HAP-1 (cell line): Measurements from ENCODE around the gene SGPL1.
"Not testable (repeated sequence)": the region's sequence is repeated elsewhere in the genome, so short reads cannot be mapped to it uniquely, and the experiment has no call there.

Experiments
- DNase-seq, 2 experiments: peaks; one replicate each; pipeline ENCODE4 v3.0.0-alpha.2; 2016 to 2020; ENCODE audit warnings: low spot score in 2 of 2
- H3K27me3 ChIP-seq: fragments of 250-450 bp; sonication (Bioruptor Pico); 2 replicates; pipeline ENCODE4 v1.5.1; 2020; ENCODE audit warnings: low read depth, mild to moderate bottlenecking, moderate library complexity
- H3K36me3 ChIP-seq: fragments of 250-450 bp; sonication (Bioruptor Pico); replicated peaks from 2 replicates; pipeline ENCODE4 v1.5.1; 2020; ENCODE audit warnings: mild to moderate bottlenecking
- H3K4me1 ChIP-seq: fragments of 250-450 bp; sonication (Bioruptor Pico); 2 replicates; pipeline ENCODE4 v1.5.1; 2020; ENCODE audit warnings: mild to moderate bottlenecking
- H3K4me3 ChIP-seq: fragments of 250-450 bp; sonication (Bioruptor Pico); 2 replicates; pipeline ENCODE4 v1.5.1; 2020; ENCODE audit warnings: mild to moderate bottlenecking, moderate library complexity
- H3K9me3 ChIP-seq: fragments of 250-450 bp; sonication (Bioruptor Pico); 2 replicates; pipeline ENCODE4 v1.5.1; 2020; ENCODE audit warnings: mild to moderate bottlenecking, moderate library complexity
- in situ Hi-C: fragments of 300-500 bp; cut with MboI; formaldehyde crosslinking; loops from 3 replicates; pipeline ENCODE4 v1.14.3; 2020; ENCODE audit warnings: low sequenced_read_pairs, inconsistent platforms, mixed read lengths

SGPL1 gene

DNA sequence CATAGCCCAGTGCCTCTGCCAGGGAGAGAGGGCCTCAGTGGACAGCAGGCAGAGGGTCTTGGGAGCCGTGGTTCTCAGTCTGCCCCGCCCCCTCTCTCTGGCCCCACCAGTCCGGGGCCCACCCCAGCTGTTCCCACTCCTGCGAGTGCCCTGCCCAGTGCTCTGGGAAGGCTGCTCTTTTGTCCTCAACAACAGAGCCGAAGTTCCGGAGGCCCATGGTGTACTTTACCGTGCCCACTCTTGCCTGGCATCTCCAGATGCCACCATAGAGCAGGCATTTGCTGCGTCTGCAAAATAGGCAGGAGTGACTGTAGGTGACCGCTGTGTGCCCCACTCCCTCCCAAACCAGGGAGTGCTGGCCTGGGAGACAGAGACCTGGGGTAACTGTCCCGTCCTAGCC lies 101.9 kb downstream of the SGPL1 start:
- H3K4me3 ChIP-seq: no peak overlapping the region
- no peak for DNase-seq
- H3K4me1 ChIP-seq: no peaks in the 10 kb centered on the region
- no peaks in the 10 kb centered on the region for H3K36me3 ChIP-seq
- H3K9me3 ChIP-seq: no peaks in the 10 kb centered on the region
- in situ Hi-C loops: no loop called here
- H3K27me3 ChIP-seq: peaks cover 19% of the 10 kb centered on the region

DNA sequence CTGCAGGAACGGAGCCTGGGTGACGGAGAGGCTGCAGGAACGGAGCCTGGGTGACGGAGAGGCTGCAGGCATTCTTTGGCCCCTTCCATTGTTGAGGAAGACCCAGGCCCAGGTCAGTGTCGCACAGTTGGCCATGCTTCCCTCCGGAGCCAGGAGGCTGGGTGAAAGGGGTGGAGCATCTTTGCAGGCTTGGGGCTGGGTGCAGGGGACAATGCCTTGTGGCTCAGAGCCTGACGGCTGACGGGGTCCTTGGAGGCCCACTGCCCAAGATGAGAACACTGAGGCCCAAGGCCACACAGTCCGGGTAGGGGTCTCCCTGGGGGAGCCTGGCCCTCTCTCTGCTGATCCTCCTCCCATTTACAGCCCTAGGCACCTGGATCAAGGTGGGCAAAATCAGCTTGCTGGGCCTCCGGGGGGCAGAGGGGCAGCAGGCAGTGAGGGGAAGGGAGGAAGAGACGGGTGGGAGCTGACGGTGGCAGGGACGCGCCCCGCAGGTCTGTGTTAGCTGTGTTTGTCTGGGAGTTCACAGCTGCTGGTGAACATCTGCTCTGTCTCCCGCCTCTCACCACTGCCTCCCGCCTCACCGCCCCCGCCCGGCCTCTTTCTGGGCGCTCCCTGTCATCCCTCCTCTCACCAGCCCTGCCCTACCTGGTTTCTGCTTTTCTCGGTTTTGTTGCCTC lies 103.2 kb downstream of the SGPL1 start:
- in situ Hi-C loops: no loop called here
- no peak for DNase-seq
- H3K27me3 ChIP-seq: peaks cover 19% of the 10 kb centered on the region

DNA sequence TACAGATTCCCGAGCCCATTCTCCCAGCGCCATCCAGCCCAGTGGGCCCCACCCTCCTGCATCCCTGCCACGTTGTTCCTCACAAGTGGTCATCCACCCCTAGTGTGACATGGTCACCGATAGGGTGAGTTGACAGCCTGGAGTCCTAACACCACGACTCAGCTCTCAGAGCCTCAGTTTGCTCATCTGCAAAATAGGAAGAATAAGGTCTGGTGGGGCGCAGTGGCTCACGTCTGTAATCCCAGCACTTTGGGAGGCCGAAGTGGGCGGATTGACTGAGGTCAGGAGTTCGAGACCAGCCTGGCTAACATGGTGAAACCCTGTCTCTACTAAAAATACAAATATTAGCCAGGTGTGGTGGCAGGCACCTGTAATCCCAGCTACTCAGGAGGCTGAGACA lies 104.2 kb downstream of the SGPL1 start:
- H3K9me3 ChIP-seq, H3K4me3 ChIP-seq, DNase-seq, H3K4me1 ChIP-seq, H3K36me3 ChIP-seq: not testable (repeated sequence)
- in situ Hi-C loops: loop anchor here (5.0 kb wide), 1 partner anchor 287 kb away; no protein-coding TSS in a partner anchor
- H3K27me3 ChIP-seq: peaks cover 19% of the 10 kb centered on the region

More for the DNA sequence above, 103.2 kb downstream of the SGPL1 start:
- H3K9me3 ChIP-seq: no peaks in the 10 kb centered on the region
- H3K4me3 ChIP-seq: no peak overlapping the region
- H3K36me3 ChIP-seq: no peaks in the 10 kb centered on the region
- H3K4me1 ChIP-seq: no peaks in the 10 kb centered on the region

DNA sequence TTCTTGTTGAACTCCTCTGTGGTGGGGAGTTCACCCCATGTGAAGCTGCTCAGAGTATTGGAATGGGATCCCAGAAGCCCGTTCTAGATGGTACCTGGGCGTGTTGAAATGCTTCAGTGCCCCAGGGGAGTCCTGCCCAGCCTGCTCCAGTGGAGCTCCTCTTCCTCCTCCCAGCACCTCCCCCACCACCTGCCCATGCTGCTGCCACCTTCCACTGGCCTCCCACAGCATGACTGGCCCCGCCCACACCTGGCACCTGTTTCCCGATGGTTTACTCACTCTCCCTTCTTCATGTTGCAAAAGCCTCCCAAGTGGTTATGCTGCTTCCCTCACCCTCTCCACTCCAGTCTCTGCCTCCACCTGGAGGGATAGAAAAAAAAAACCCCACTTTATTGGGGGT lies 104.8 kb downstream of the SGPL1 start:
- H3K4me3 ChIP-seq: no peak overlapping the region
- DNase-seq: no peak
- H3K27me3 ChIP-seq: peaks cover 19% of the 10 kb centered on the region
- no peaks in the 10 kb centered on the region for H3K36me3 ChIP-seq
- no peaks in the 10 kb centered on the region for H3K9me3 ChIP-seq
- in situ Hi-C loops: loop anchor here (5.0 kb wide), 1 partner anchor 287 kb away; no protein-coding TSS in a partner anchor
- H3K4me1 ChIP-seq: no peaks in the 10 kb centered on the region

DNA sequence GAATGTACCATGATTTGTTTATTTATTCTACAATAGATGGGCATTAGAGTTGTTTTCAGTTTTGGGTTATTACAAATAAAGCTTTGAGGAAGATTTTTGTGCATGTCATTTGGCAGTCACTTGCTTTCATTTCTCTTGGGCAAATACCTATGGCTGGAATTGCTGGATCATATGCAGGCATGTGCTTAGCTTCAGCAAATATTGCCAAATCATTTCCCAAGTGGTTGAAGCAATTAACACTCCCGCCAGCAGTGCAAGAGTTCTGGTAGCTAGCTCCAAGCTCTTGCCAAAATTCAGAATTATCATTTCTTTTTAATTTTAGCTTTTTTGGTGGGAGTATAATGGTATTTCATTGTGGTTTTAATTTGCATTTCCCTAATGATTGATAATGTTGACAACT lies 105.5 kb downstream of the SGPL1 start:
- Histone ChIP-seq H3K36me3 (no peaks in the 10 kb centered on the region), H3K4me1 (no peaks in the 10 kb centered on the region), H3K4me3 (no peak overlapping the region), H3K9me3 (no peaks in the 10 kb centered on the region), H3K27me3 (peaks cover 17% of the 10 kb centered on the region)
- in situ Hi-C loops: loop anchor here (5.0 kb wide), 1 partner anchor 286 kb away; no protein-coding TSS in a partner anchor
- DNase-seq: no peak

DNA sequence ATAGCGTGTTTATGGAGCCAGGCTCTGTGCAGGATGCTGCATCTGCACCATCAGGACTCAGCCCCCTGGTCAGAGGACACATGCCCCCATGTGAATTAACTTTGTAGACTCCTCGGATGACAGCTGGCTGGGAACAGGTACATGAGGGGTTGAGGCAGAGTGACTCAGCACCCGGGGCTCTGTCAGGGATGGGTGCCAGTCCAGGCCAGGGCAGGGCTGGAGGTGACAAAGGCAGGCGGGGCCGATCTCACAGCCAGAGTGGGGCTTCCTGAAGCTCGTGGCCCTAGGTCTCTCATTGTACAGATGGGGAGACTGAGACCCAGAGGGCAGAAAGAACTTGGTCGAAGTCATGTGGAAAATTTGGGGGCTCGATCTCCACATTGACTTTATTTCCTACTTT lies 107.9 kb downstream of the SGPL1 start:
- no peak for DNase-seq
- Histone ChIP-seq H3K36me3 (no peaks in the 10 kb centered on the region), H3K4me1 (no peaks in the 10 kb centered on the region), H3K4me3 (no peak overlapping the region), H3K27me3 (peaks cover 9% of the 10 kb centered on the region; the same call in 1 of the 2 replicates), H3K9me3 (no peaks in the 10 kb centered on the region)
- in situ Hi-C loops: loop anchor here (5.0 kb wide), 1 partner anchor 284 kb away; no protein-coding TSS in a partner anchor

DNA sequence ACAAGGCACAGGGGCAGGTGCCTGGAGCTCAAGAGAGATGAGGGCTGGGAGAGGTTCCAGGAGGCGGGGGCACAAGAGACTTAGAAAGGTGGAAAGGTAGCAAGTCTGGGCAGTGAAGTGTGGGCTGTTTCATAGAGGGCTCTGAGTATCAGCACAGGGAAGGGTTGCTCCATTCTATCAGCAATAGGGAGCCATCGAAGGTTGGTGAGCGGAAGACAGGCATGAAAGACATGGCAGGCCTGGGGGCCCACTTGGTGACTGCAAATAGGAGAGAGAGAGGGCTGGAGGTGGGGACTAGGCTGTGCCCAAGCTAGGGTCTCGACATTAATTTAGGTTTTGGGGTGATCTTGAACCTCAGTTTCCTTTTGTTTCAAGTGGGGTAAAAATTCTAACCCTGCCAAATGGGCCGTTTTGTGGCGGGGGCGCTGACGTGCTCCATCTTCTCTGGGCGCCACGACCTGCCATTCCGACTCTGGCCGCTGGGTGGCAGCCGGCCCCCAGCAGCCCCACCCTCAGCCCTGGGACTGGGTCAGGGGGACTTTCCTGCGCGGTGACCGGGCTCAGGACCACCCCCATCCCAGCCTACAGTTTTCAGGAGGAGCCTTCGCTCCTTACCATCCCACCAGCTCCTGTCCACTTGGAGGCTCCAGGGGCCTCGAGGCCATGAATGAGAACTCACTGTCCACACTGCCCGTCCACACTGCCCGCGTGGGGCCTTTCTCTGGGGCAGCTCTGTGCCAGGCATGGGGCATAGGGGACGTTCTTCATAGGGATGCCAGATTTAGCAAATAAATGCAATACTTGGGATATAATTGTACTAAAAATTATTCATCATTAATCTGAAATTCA lies 109.9 kb downstream of the SGPL1 start:
- H3K9me3 ChIP-seq: no peaks in the 10 kb centered on the region
- DNase-seq: peak; percentile 6 to 78
- no peaks in the 10 kb centered on the region for H3K4me1 ChIP-seq
- H3K27me3 ChIP-seq: peaks cover 9% of the 10 kb centered on the region; the same call in 1 of the 2 replicates
- H3K4me3 ChIP-seq: no peak overlapping the region
- in situ Hi-C loops: no loop called here
- no peaks in the 10 kb centered on the region for H3K36me3 ChIP-seq

DNA sequence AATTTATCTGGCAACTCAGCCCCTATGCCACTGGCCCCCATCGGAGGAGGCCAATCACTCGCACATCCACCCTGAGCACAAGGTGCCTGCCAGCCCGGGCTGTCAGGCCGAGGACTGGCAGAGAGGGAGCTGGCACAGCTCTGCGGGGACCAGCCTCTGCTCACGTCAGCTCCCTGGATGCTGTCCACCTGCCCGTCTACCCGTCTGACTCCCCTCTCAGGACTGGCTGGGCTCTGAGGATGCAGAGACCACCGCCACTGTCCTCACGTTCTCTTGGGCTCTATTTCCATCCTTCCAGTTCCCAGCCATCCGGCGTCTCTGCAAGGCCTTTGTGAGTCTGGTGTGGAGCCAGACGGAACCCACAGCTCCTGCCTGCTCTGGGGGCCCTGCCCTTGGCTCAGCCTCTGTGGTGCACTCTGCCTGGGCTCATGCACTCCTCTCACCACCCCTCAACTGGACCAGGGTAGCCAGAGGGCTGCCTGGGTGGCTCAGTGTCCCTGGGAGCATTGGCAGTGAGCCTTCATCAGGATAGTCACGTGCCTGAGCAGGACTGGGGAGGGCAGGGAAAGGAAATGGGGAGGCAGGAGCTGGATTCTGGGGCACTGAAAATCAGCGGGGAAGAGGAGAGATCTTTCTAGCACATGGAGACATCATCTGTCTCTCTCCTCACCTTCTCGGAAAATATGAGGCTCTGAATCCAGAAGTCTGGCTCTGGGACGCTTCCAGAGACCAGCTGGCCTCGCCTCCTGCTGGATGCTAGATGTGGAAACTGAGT lies 110.7 kb downstream of the SGPL1 start:
- in situ Hi-C loops: no loop called here
- H3K4me3 ChIP-seq: no peak overlapping the region
- H3K4me1 ChIP-seq: no peaks in the 10 kb centered on the region
- peaks cover 3% of the 10 kb centered on the region; the same call in 1 of the 2 replicates for H3K27me3 ChIP-seq
- H3K9me3 ChIP-seq: no peaks in the 10 kb centered on the region
- DNase-seq: no peak
- H3K36me3 ChIP-seq: no peaks in the 10 kb centered on the region

DNA sequence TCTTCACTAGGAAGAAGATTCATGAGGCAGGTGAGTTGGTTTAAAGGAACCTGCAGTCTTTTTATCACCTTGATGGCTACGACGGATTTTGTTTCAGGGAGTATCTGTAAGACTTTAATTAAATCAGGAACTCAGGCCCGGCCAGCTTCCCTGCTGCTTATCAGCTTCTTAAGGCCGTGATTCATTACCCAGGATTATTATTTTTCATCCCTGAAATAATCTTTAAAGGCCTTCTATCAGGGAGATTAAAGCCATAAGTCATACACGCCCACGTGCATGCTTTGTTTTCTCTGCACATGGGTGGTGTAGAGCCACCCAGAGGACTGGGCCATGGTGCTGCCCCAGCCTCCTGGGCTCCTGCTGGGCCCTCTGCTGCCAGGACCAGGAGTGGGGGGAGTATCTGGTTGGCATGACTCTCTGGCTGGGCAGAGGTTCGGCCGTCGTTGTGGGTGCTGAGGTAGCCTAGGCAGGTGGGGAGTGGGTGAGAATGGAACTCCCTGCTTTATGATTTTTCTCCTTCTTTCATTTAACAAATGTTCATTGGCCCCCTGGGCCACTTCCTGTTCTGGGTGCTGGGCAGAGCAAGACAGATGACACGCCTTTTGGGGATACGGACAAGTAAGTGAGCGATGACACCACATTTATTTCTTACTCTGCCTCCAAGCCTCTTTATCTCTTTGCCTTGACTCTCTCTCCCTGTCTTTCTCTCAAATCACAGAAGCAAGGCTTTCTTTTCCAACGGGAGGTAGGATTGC lies 111.6 kb downstream of the SGPL1 start:
- Histone ChIP-seq H3K4me1 (no peaks in the 10 kb centered on the region), H3K27me3 (no peaks in the 10 kb centered on the region)

DNA sequence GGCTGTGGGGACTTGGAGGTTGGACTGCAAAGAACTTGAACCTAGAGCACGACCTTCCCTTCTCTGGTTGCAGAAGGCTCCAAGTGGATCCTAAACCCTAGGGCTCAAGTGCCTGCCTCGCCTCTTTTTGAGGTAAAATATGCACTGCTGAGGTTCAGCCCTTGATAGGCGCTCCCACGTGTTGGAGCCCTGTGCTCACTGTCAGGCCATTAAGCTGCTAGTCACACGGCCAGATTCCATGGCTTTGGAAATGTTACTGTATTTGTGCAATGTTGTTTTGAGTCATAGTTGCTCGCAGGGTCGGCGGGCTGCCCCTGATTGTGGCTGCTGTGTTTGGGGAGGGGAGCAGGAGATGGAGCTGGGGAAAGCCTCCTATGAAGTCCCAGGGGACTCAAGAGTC lies 112.4 kb downstream of the SGPL1 start:
- no peak for DNase-seq
- in situ Hi-C loops: no loop called here
- Histone ChIP-seq H3K4me3 (no peak overlapping the region), H3K4me1 (no peaks in the 10 kb centered on the region), H3K36me3 (no peaks in the 10 kb centered on the region), H3K9me3 (no peaks in the 10 kb centered on the region), H3K27me3 (no peaks in the 10 kb centered on the region)

More for the DNA sequence above, 111.6 kb downstream of the SGPL1 start:
- Histone ChIP-seq H3K9me3 (no peaks in the 10 kb centered on the region), H3K36me3 (no peaks in the 10 kb centered on the region), H3K4me3 (no peak overlapping the region)
- no peak for DNase-seq
- in situ Hi-C loops: no loop called here

DNA sequence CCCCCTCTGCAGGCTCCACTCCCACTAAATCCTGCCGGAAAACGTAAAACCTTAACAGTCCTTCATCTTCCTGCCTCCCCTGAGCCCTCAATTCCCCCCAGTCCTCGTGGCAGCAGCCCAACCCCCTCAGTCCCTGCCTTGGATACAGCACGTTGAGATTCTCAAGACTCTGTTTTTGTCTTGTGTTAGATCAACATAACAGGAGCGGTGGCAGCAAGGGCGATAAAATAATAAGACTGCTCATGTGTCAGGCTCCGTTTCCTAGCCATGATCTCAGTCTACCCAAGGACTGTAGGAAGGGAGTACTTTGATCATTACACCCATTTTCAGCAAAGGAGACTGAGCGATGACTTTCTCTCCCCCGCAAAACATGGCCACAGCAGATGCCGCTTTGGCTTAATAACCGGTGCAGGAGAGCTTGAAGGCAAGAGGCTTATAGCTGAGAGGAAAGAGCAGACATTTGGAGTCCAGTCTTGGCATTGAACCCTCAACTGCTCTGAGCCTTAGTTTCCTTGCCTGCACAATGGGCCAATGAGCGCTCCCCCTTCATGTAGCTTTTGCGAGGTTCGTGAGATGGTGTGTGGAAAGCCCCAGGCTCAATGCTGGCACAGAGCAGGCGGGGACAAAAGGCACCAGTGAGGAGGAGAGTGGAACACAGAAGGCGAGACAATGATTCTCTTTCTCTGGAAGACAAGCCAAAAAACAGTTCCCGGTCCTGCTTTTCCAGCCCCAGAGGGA lies 114.7 kb downstream of the SGPL1 start:
- in situ Hi-C loops: no loop called here
- H3K27me3 ChIP-seq: no peaks in the 10 kb centered on the region
- H3K4me3 ChIP-seq: no peak overlapping the region
- no peaks in the 10 kb centered on the region for H3K36me3 ChIP-seq
- H3K4me1 ChIP-seq: no peaks in the 10 kb centered on the region
- no peak for DNase-seq
- H3K9me3 ChIP-seq: no peaks in the 10 kb centered on the region
